ENCODE data around the gene DCXR. TPM values are rescaled to one million over a fixed set of nuclear protein-coding genes. Genes with fewer than 3 reads are reported as not detected.

Gene DCXR
- total and polyA plus RNA-seq, 11 donors = 139 to 312 (median 200) TPM

DNA sequence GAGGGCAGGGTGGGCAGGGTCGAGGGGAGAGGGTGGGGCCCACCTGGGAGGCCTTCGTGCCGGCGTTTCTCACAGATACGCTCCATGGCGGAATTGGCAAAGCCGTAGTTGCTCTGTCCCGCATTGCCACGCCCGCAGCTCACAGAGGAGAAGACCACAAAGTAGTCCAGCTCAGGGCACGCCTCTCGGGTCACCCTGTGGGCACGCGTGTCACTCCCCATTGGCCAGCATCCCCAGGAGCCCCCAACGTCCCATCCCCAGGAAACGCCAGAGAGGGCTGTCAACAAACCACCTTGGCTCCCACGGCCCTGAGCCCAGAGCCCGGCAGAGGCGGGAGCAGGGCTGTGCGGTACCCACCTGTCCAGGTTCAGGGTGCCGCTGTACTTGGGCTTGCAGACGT, 44.5 kb upstream of the DCXR start:
- intact Hi-C loops (cut with DNase I) = no loop called here
- Histone ChIP-seq H3K4me1 (peaks cover 0 to 10% (median 0%) of the 10 kb centered on the region in 12 donors), H3K4me3 (no peak overlapping the region), H3K9me3 (no peaks in the 10 kb centered on the region), H3K27ac (no peak overlapping the region), H3K36me3 (peaks cover 0 to 84% (median 65%) of the 10 kb centered on the region in 9 donors), H3K27me3 (no peaks in the 10 kb centered on the region)
- ATAC-seq = no peak
- 91 to 98% (median 92%) methylated on average over 11 to 22 of the region's 22 CpGs for WGBS, 4 donors
- TF ChIP-seq CTCF (IDR thresholded peaks at IDR 0.05) = no peak
- no peak for TF ChIP-seq POLR2A (IDR thresholded peaks at IDR 0.05)
- no peak for DNase-seq

GRCh38 chr17:82081546-82081945, 44.0 kb upstream of the DCXR start:
- no peaks in the 10 kb centered on the region for H3K27me3 ChIP-seq
- H3K9me3 ChIP-seq = no peaks in the 10 kb centered on the region
- DNase-seq = no peak
- no peak for TF ChIP-seq POLR2A (IDR thresholded peaks at IDR 0.05)
- TF ChIP-seq CTCF (IDR thresholded peaks at IDR 0.05) = no peak
- peaks cover 0 to 10% (median 0%) of the 10 kb centered on the region in 12 donors for H3K4me1 ChIP-seq
- peaks cover 0 to 80% (median 63%) of the 10 kb centered on the region in 9 donors for H3K36me3 ChIP-seq
- 93 to 97% (median 95%) methylated on average over 5 to 20 of the region's 20 CpGs for WGBS, 4 donors
- ATAC-seq = no peak
- H3K27ac ChIP-seq = no peak overlapping the region
- H3K4me3 ChIP-seq = no peak overlapping the region
- intact Hi-C loops (cut with DNase I) = no loop called here

DNA sequence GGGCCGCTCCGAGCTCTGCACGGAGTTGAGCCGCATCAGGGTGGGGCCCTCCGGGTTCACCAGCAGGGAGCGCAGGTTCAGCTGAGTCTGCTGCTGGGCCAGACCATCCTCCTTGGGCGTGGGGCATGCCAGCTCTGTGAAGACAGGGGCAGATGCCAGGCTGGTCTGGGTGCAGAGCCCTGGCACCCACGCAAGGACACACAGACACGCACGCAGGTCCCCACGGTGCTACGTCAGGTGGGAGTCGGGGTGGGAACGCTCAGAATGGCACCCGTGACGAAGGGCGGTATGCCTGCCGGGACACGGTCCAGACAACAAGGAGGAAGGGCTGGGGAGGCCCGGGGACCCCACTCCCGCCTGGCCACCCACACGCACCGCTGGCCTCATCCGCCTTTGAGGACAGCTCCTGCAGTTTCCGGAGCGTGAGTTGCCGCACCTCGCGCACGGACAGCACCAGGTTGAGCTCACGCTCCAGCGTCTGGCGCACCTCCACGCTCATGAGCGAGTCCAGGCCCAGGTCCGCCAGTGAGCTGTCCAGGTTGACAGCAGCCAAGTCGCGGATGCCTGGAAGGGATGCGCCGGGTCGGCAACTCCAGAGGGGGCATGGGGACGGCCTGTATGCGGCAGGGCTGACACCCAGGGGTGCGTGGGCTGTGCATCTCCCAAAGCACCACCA, 43.4 kb upstream of the DCXR start:
- peaks cover 0 to 73% (median 58%) of the 10 kb centered on the region in 9 donors for H3K36me3 ChIP-seq
- no peaks in the 10 kb centered on the region for H3K9me3 ChIP-seq
- H3K4me1 ChIP-seq = peaks cover 0 to 10% (median 0%) of the 10 kb centered on the region in 12 donors

More for the DNA sequence above, 43.4 kb upstream of the DCXR start:
- no peak overlapping the region for H3K27ac ChIP-seq
- 93 to 96% (median 95%) methylated on average over 34 to 44 of the region's 44 CpGs for WGBS, 4 donors
- no peak overlapping the region for H3K4me3 ChIP-seq
- TF ChIP-seq POLR2A (IDR thresholded peaks at IDR 0.05) (no peak), CTCF (IDR thresholded peaks at IDR 0.05) (no peak)
- no peak for DNase-seq
- ATAC-seq = no peak
- intact Hi-C loops (cut with DNase I) = no loop called here
- no peaks in the 10 kb centered on the region for H3K27me3 ChIP-seq

All from heart left ventricle (tissue), 16 donors.